ENCODE measurements around the gene GALNT15. TPM values are rescaled to one million over a fixed set of nuclear protein-coding genes. Genes with fewer than 3 reads are reported as not detected.

Gene GALNT15
- total RNA-seq, 1 donor from 2014 or later: 0.17 TPM

DNA sequence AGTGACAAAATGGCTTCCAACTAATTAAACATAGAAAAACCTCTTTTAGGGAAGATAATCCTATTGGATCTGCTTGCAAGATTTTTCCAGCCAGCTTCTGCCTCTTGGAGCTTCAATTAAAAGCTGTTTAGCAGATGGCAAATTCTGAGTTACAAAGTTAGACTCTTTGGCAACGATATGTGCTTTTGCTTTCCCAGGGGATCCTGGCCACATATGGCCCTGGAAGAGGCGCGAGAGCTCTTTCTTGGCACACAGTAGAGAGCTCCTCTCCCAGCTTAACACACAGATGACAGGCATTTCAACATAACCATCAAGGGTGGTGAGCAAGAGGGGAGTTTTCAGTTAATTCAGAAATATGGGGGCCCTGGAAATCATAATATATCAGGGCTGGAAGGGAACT, 41.6 kb upstream of the GALNT15 start:
- no peak for DNase-seq (ENCODE audit: low read depth)
- Histone ChIP-seq H3K4me3 (ENCODE audit: low read depth, low read length) (no peak overlapping the region), H3K36me3 (ENCODE audit: control insufficient read depth, insufficient read depth, low read length) (no peaks in the 10 kb centered on the region), H3K27me3 (ENCODE audit: control insufficient read depth, insufficient read depth, low read length) (no peaks in the 10 kb centered on the region)
- TF ChIP-seq CTCF (IDR thresholded peaks at IDR 0.05; ENCODE audit: insufficient read depth, low read length, poor library complexity, severe bottlenecking): no peak

DNA sequence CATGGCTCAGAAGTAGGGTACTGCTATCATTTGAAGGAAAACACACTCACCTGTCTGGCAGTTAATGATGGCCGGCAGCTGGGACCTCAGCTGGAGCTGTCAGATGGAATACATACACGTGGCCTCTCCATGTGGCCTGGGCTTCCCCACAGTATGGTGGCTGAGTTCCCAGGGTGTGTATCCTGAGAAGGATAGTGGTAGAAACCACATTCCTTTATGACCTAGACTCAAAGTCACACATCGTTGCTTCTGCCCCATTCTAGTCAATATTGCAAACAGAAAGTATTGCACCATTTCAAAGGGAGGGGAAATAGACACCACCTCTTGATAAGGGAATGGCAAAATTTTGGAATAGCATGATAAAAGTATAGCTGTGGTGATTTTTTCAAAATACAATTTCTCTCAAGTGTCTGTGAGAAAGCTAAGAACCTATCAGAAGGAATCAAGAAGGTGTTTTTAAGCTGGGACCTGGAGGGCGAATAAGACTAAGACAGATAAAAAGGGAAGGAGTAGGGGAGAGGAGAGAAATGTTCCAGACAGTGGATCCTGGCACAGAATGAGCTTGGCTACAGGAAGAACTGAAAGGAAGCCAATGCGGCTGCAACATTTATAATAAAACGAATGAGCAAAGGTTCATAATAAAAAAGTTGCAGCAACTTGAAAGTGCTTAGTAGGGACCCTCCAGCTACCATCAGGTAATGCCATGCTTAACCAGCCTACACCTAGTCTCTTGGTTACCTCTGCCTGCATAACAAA, 40.1 kb upstream of the GALNT15 start:
- Histone ChIP-seq H3K27me3 (ENCODE audit: control insufficient read depth, insufficient read depth, low read length) (no peaks in the 10 kb centered on the region), H3K36me3 (ENCODE audit: control insufficient read depth, insufficient read depth, low read length) (no peaks in the 10 kb centered on the region), H3K4me3 (ENCODE audit: low read depth, low read length) (no peak overlapping the region)
- no peak for TF ChIP-seq CTCF (IDR thresholded peaks at IDR 0.05; ENCODE audit: insufficient read depth, low read length, poor library complexity, severe bottlenecking)
- DNase-seq (ENCODE audit: low read depth): no peak

GRCh38 chr3:16136055-16136454, 38.4 kb upstream of the GALNT15 start:
- Histone ChIP-seq H3K27me3 (ENCODE audit: control insufficient read depth, insufficient read depth, low read length) (no peaks in the 10 kb centered on the region), H3K36me3 (ENCODE audit: control insufficient read depth, insufficient read depth, low read length) (no peaks in the 10 kb centered on the region), H3K4me3 (ENCODE audit: low read depth, low read length) (no peak overlapping the region)
- no peak for DNase-seq (ENCODE audit: low read depth)
- TF ChIP-seq CTCF (IDR thresholded peaks at IDR 0.05; ENCODE audit: insufficient read depth, low read length, poor library complexity, severe bottlenecking): no peak

- TF ChIP-seq CTCF (IDR thresholded peaks at IDR 0.05; ENCODE audit: insufficient read depth, low read length, poor library complexity, severe bottlenecking): no peak
- H3K36me3 ChIP-seq (ENCODE audit: control insufficient read depth, insufficient read depth, low read length): no peaks in the 10 kb centered on the region
- DNase-seq (ENCODE audit: low read depth): no peak
- no peaks in the 10 kb centered on the region for H3K27me3 ChIP-seq (ENCODE audit: control insufficient read depth, insufficient read depth, low read length)
- no peak overlapping the region for H3K4me3 ChIP-seq (ENCODE audit: low read depth, low read length)
Observed at GRCh38 chr3:16137044-16137443, 37.4 kb upstream of the GALNT15 start.

DNA sequence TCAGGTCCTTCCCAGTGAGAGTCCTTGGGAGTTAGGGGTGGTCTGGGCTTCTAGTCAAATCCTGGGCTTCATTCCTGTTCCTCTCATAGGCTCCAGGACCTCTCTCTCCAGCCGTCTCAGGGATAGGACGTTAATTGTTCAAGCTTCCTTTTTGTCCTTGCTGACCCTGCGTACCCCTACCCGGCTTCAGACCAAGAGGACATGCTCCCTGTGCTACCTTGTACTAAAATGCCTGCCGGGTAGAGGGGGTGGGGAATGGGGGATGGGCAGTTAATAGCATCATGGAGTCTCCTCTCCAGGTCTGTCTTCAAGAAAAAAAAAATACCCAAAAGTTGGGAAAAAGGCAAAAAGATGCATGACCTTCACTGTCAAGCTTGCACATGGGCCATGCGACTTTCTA, 36.5 kb upstream of the GALNT15 start:
- Histone ChIP-seq H3K36me3 (ENCODE audit: control insufficient read depth, insufficient read depth, low read length) (no peaks in the 10 kb centered on the region), H3K4me3 (ENCODE audit: low read depth, low read length) (no peak overlapping the region), H3K27me3 (ENCODE audit: control insufficient read depth, insufficient read depth, low read length) (no peaks in the 10 kb centered on the region)
- no peak for DNase-seq (ENCODE audit: low read depth)
- TF ChIP-seq CTCF (IDR thresholded peaks at IDR 0.05; ENCODE audit: insufficient read depth, low read length, poor library complexity, severe bottlenecking): no peak
